Astrocyte of the hippocampus (primary cell): Measurements from ENCODE around the gene VPS13D.

ENCODE experiments used
- DNase-seq: peaks from one replicate; pipeline ENCODE4 v3.0.0; 2011; ENCODE audit warnings: low read depth, low spot score

Gene VPS13D

DNA sequence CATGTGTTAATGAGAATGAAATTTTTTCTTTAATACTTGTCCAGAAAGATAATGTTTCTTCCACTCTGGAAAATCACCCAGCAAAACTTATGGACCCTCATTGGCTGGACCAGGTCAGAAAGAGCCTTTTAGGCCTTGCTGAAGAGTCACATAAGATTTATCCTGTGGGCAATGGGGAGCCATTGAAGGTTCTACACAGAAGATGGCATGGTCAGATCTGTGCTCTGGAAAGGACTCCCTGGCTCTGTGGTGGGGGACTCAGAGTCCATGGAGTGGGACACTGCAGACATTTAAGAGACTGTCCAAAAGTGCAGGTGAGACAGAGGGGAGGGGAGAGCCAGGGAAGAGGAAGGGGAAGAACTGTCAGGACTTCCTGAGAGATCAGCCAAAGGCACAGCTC lies 321.8 kb downstream of the VPS13D start:
- no peak for DNase-seq

DNA sequence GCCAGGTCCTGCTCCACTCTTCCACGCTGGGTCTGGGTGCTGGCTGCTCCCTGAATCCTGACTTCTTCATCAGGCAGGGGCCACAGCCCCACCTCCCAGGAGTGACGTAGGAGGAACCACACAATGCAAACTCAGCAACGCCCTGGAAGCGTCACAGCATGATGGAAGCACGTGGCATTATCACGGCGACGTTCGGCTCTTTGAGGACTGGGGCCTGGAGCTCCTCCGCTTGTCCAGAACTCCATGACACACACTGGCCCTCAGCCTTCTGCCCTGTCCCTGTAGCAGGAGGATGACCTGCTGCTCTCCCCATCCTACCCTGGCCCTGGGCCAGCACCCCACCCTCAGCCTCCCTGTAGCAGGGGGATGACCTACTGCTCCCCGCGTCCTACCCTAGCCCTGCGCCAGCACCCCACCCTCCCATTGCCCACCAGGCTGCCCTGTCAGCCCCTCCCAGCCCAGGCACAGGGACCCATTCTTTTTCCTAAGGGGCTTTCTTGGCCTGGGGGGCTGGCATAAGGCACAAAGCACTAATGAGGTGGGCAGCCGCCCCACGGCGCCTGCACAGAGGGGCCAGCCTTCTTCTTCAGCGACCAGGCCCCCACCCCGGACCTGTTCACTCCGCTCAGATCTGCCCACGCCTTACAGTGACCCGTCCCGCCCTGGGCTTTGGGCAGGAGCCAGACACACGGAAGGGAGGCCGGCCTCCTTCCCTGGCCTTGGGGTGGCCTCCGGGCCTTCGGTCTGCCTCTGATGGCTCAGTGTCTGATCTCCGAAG lies 322.5 kb downstream of the VPS13D start:
- DNase-seq, result peak; percentile 5

DNA sequence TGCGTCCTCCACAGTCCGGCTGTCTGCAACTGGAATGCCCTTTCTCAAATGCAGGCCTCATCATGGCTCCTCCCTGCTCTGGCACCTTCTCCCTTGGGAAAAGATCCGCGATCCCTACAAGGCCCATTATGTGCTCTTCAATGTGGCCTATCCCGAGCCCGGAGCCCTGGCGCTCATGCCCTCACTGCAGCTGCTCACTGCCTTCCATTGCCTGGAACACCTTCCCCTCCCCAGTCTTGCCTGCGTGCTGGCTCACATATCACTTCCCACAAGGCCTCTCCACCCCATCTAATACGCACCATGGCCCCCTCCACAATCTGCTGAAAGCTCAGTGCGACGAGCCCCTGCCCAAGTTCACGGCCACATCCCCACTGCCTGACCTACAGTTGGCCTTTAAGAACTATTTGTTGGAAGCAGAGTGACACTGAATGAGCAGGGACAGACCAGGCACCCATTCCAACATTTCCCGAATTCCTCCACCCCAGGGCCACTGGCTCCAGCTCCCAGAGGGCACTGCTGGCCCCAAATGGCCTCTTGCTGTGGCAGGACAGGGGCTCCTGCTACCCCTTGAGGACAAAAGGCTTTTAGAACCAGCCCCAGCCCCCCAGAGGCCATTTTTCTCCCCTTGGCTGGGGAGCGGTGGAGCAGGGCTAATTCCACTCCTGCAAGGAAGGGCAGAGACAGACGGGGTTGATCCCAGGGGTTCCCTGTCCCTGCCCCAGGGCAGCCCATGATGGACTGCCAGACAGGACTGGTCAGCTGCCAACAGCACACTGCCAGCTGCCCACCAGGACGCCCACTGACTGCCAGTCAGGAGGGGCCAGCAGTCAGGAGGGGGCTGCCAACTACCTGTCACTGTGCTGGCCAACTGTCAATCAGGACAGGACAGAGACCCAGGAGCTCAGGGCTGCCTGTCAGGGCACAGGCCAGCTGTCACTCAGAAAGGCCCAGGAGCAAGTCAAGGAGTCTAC lies 323.4 kb downstream of the VPS13D start:
- peak; percentile 66 for DNase-seq

DNA sequence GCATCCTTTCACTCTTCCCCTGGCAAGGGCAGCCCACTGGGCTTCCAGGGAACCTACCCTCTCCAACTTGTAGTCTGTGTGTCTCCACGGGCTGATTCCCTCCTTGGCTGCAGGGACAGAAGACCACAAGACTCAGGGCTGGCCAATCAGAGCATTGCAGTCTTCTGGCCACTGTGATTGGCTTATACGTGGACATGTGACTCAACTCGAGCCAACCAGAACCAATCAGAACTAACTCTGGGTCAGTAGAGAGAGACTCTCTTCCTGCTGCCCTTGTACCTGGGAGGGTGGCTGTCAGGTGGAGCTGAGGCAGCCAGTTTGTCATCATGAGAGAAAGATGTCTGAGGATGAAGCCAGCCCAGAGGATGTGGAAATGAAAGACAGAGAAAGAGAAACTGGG lies 324.1 kb downstream of the VPS13D start:
- peak; percentile 13 for DNase-seq

DNA sequence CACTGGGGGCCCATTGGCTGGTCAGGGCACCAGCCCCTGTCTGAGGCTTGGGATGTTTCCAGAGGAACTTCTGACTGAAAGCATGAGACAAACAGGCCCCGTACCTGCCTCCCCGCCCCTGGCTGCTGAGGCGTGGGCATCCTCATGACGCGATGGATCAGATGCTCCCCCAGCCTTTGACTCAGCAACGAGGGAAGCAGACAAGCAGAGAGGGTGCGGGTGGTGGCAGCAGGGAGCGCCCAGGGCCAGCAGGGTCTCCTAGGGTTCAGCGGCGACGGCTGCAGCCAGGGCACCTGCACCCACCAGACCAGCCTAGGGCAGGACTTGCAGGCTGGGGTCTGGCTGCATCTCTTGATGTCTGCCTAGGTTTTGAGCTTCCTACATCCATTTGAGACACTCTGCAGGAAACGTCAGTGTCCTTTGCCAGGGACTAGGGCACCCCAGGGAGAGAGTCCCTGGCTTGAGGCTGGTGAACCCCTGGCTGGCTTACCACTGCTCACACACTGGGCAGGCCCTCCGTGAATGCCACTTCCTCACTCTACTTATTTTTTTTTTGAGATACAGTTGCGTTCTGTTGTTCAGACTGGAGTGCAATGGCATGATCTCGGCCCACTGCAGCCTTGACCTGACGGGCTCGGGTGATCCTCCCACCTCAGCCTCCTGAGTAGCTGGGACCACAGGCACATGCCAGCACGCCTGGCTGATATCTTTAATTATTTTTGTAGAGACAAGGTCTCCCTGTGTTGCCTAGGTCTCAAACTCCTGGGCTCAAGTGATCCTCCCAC lies 324.9 kb downstream of the VPS13D start:
- DNase-seq, result no peak

DNA sequence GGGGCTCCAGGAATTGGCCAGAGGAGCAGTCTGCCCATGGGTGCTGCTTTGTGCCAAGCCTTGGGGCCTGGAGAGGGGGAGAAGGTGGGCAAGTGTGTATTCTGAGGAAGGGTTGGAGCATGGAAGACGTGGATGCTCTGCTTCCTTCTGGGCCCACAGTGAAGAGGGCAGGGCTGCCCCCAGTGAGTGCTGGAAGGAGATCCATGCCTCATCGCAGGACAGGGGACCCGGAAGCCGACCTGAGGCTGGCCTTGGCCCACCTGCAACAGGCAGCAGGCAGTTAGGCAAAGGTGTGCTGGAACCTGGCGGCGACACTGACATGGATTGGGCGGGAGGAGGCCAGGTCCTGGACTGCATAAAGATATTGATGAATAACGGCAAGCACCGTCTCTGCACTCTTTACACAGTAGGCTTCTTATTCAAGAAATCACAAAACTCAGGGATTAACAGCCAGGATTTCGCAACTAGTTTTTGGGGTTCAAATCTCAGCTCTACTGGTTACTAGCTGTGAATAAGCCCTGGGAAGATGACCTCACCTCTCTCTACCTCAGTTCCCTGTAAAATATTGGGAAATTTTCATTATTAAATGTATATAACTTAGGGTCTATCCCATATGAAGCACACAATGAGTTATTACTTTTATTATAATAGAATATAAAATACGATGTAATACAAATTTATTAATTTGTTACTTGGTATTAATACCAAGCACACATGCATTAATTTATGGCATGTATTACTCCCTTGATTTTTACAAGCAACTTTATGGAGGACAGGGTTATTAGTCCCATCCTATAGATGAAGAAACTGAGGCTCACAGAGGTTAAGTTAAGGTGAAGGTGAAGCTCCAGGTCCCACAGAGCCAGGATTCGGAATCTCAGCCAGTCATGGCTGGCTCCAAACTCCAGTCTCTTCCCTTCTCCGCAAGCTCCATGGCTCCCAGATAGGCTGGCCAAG lies 325.9 kb downstream of the VPS13D start:
- DNase-seq, result peak; percentile 2

DNA sequence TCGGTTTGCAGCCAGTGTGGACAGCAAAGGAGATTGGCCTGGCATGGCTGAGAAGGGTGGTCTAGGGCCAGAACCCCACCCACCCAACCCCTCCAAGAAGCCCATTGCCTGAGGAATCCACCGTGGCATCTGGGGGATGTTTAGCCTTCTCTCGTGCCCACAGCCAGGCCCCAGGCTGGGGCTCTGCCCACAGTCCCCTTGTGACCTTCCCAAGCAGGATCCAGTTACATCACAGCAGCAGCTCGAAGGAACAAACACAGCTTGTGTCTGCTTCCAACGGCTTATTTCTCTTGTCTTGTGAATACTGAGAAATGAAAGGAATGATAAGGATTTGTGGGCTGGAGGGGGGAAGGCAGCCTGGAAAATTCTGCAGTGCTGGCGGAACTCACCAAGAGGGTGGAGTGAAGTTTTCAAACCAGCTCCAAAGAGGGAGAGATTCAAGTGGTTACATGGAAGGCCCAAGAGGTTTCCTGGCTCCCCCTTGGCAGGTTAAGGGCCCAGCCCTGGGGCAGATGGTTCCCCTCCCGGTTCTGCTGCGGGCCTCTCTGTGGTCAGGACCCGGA lies 326.6 kb downstream of the VPS13D start:
- peak; percentile 95 for DNase-seq

DNA sequence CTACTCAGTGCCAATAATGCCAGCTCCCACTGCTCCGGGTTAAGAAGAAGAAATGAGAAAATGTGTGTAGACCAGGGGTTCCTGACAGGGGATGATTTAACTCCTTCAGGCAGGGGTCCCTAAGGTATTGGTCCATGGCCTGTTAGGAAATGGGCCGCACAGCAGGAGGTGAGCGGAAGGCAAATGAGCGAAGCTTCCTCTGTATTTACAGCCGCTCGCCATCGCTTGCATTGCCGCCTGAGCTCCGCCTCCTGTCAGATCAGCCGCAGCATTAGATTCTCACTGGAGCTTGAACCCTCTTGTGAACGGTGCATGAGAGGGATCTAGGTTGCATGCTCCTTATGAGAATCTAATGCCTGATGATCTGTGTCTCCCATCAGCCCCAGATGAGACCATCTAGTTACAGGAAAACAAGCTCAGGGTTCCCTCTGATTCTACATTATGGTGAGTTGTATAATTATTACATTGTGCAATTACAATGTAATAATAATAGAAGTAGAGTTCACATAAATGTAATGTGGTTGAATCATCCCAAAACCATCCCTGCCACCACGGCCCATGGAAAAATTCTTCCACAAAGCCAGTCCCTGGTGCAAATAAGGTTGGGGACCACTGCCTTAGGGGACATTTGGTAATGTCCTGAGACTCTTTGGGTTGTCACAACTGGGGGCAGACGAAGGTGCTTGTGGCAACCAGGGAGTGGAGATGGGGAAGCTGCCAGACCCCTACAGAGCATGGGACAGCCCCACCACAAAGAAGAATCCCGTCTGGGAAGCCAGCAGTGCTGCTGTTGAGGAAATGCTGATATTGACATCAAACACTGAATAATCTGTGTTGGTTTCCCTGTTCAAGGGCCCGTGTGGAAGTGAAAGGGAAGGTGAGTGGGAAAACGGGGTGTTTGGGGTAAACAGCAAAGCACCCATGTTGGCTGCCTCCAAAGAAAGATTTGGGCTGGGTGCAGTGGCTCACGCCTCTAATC lies 327.4 kb downstream of the VPS13D start:
- no peak for DNase-seq

DNA sequence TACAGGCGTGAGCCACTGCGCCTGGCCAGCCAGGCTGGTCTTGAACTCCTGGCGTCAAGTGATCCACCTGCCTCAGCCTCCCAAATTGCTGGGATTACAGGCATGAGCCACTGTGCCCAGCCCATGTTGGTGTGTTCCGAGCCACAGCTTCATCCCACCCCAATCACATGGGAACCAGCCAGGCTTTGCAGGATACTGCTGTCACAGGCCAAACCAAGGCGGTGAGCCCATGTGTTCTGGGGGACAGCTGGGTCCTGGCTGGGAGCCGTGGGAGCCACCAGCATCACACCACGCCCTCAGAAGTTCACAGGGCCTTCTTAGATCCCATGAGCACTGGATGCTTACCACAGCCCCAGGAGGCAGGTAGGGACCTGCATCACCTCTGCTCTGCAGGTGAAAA lies 331.3 kb downstream of the VPS13D start:
- DNase-seq, result no peak
